GM19438 (cell line): ENCODE measurements around the gene AK5.

Experiments used
- ATAC-seq: cut with Tn5 transposase; IDR thresholded peaks from one replicate; pipeline ENCODE4 v1.9.1; 2021; ENCODE audit warnings: low read depth; ENCODE audit not compliant: unreplicated experiment

AK5 gene, protein sequence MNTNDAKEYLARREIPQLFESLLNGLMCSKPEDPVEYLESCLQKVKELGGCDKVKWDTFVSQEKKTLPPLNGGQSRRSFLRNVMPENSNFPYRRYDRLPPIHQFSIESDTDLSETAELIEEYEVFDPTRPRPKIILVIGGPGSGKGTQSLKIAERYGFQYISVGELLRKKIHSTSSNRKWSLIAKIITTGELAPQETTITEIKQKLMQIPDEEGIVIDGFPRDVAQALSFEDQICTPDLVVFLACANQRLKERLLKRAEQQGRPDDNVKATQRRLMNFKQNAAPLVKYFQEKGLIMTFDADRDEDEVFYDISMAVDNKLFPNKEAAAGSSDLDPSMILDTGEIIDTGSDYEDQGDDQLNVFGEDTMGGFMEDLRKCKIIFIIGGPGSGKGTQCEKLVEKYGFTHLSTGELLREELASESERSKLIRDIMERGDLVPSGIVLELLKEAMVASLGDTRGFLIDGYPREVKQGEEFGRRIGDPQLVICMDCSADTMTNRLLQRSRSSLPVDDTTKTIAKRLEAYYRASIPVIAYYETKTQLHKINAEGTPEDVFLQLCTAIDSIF

DNA sequence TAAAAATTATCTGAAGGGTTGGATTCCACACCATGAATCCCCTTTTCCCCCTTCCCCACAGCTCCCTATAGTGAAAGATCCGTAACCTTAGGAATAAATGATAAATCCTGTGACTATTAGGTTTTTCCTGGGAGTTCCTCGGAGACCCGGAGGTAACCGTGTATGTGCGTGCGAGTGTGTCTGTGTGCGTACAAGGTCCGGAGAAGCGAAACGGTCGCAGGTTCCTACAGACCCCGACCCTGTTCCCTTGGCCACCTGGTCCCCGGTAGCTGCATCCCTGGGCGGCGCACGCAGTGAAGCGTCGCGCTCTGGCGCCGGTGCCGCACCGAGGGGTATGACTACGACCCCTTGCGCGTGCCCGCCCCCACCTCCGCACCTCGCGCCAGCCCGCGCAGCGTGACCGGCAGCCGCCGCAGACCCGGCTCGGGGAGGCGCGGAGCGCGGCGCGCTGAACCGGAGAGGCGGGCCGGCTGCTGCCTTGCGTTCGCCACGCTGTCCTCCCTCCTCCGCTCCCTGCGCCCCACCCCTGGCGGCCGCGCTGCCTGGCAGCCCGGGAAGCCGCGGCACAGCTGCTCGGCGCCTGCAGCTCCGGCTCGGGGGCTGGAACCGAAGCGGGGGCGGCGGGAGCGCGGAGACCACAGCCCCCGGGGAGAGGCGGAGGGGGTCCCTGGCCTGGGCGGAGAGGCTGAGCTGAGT lies at the start of gene AK5:
Gene AK5, plus strand, starts transcription at position 529 of the 696 bp plus-strand sequence. CDS start 295 bp downstream, outside the sequence.
- ATAC-seq: peak; percentile 54

DNA sequence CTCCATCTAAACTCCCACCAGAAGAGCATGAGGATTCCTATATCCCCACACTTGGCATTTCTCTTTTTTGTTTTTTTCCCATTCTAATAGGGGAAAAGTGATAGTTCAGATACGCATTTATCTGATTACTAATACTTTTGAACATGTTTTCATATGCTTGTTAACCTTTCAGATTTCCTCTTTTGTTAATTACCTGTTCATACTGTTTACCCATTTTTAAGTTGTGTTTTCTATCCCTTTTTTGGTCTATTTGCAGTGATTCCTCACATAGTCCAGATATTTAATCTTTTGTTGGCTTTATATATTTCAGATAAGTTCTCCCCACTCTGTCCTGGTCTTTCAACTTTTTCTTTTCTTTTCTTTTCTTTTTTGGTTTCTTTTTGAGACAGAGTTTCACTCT lies 49.0 kb upstream of the AK5 start:
- no peak for ATAC-seq

DNA sequence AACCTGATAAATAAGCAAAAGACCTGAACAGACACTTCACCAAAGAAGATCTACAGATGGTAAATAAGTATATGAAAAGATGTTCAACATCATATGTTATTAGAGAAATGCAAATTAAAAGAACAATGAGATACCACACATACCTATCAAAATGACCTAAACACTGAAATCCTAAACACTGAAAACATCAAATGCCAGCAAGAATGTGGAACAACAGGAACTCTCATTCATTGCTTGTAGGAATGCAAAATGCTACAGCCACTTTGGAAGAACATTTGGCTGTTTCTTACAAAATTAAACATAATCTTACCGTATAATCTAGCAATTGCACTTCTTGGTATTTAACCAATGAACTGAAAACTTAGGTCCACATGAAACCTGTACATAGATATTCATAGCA lies 47.7 kb upstream of the AK5 start:
- no peak for ATAC-seq

DNA sequence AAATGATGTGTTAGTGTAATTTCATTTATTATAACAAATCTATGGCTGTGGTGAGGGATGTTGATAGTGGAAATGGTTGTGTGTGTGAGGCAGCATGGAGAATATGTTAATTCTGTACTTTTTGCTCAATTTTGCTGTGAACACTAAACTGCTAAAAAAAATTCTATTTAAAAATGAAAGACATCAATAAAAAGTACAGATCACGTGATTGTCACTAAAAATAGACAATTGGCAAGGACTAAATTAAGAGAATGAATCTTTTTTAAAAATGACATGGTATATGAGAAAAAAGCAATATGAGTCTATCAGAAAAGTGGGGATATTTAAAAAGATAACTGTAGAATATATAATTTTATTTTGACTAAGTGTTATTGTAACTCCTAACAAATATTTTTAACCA lies 46.9 kb upstream of the AK5 start:
- no peak for ATAC-seq

DNA sequence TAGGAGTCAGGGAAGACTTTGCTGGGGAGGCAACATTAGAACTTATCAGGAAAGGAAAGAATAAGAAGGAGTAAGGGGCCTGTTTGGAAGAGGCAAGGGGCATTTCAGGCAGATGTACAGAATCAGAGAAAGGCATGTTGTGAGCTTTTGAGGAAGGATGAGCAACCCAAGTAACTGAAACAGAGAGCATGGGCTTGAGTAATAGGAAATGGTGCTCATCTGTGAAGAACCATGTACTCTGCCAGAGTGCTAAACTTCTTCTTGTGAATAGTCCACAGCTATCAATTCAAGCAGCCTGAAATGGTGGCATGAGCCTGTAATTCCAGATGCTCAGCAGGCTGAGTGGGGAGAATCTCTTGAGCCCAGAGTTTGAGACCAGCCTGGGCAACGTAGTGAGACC lies 43.4 kb upstream of the AK5 start:
- no peak for ATAC-seq

DNA sequence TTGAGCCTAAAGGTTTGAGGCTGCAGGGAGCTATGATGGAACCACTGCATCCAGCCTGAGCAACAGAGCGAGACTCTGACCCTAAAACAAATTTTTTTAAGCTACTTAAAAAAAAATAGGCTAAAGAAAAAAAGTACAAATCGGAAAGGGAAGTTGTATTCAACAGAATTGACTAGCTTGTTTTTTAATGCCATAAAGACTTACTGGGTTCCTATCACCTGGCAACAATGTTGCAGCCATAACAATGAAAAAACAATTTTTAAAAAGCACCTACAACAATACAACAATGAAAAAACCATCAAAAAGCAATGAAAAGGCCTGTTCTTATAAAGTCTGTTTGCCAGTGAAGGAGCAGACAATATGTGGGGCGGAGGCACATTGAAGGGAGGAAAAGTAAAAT lies 42.5 kb upstream of the AK5 start:
- no peak for ATAC-seq

DNA sequence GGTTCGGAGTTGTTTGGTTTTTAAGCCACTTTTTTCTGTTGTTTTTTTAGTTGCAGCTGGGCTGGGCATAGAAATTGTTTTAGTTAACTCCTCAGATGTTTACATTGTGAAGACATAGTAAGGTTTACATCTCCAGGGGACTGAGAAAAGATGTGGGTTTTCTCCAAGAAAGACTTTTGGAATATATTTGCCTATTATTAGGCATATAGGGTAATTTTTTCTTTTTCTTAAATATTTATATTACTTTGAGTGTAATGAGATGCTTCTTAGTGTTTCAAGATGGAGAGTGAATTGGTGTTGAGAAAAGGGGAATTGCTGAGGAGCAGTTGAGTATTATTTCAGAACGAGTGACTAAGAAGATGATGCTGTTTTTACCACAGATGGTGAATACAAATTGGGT lies 36.0 kb upstream of the AK5 start:
- no peak for ATAC-seq

DNA sequence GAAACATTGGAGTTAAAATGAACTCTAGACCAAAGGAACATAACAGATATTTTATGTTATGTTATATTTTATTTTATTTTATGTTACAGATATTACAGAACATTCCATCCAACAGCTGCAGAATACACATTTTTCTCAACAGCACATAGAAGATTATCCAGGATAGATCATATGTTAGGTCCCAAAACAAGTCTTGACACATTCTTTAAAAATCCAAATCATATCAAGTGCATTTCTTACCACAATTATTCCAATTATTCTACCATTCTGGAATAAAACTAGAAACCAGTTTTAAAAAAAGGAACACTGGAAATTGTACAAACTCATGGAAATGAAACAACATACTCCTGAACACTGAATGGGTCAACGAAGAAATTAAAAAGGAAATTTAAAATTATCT lies 31.7 kb upstream of the AK5 start:
- no peak for ATAC-seq

DNA sequence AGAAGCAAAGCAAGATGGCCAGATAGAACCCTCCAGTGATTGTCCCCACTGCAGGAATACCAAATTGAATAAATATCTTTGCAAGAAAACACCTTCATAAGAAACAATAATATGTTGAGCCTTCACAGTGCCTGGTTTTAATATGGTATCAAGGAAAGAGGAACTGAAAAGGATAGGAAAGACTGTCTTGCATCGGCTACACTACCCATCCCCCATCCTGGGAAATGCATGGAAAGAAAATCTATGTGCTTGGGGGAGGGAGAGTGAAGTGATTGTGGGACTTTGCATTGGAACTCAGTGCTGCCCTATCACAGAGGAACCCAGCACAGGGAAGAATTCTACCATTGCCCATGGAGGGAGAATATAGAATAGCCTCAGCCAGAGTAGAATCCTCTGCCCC lies 28.6 kb upstream of the AK5 start:
- no peak for ATAC-seq

DNA sequence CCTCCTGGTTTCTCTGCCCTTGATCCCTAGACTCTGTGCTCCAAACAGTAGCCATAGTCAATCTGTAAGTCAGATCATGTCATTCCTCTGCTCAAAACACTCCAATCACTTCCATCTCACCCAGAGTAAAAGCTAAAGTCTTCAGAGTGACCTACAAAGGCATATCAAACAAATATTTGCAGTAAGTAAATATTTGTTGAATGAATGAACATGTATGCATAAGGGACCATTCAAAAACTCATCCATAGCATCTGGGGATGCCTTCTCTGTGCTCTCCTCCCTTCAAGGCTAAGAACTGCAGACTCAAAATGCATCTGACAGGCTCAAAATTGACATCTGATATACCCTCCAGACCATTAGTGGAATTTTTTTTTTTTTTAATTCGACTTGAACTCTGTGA lies 18.1 kb upstream of the AK5 start:
- ATAC-seq: no peak

DNA sequence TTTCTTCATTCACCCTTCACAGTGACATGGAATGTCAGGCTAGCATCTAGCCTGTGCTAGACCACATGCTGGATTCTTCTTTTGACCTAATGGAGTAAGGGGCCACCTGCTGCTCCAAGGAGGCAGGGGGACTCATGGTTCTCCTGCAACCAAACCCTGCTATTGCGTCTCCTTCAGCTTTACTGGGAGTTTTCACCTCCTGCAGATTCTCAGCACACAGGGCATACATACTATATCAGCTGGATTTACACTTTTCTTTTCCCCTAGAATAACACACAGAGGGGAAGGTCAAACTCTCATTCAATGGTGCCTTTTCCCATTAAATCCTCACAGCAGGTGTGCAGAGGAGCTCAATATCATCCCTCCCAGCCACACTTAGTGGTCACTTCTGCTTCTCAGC lies 16.6 kb upstream of the AK5 start:
- no peak for ATAC-seq

DNA sequence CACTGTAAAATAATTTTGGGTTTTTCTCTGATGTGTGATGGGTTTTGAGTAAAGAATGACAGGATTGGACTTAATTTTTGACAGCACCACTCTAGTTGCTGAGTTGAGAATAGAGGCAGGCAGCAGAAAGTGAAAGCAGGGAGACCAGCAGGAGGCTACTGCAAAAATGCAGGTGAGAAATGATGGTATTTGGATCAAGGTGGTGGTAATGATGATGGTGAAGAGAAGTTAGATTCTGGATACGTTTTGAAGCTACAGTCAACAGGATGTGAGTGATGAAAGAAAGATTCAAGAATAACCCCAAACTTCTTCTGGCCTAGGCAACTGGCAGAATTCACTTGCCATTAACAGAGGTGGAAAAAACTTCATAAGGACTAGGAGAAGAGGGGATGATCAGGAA lies 14.8 kb upstream of the AK5 start:
- no peak for ATAC-seq

DNA sequence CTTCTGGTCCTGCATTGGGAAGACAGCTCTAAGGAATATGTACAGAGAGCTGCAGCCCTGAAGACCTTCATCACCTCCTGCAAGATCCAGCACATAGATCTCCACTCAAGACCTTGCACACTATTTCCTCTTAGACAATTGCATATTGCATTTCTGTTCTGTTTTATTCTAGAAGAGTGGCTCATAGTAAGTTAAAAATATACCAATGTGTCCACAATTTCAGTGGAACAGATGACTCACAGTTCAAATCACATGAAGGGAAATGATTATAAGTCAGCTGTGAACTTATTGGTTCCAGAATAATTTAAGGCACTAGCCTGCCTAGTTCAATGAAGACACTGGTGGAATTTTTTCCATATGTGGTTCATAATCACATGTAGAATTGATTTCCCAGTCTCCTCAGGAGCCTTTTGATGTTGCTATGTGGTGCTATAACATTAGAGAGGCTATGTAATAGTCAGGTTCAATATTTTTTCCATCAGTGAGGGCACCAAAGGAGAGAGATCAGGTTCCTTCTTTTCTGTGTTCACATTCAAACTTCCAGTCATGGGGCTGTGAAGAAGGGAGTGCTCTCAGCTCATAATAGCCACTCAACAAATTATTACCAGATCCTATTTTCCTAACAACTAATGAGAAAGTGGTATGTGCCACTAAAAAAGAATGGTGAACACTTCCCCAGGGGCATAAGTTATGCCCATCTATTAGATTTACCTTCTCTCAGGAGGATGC lies 9.8 kb upstream of the AK5 start:
- no peak for ATAC-seq

DNA sequence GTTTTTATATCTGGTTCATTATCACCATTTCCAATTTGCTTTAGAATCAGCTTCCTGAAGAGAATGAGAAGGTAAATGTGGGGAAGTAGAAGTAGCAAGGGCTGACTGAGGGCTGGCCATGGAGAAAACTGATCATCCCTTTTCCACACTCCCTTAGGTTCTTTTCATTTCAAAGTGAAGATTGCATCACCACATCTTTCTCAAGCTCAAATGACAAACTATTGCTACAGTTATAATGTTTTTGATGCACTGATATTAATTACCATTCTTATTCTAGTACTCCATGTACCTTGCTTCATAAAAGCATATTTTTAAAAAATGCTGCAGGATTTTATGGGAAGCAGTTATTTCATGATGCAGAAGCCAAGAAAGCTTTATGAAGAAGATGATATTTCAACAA lies 7.9 kb upstream of the AK5 start:
- ATAC-seq: no peak

DNA sequence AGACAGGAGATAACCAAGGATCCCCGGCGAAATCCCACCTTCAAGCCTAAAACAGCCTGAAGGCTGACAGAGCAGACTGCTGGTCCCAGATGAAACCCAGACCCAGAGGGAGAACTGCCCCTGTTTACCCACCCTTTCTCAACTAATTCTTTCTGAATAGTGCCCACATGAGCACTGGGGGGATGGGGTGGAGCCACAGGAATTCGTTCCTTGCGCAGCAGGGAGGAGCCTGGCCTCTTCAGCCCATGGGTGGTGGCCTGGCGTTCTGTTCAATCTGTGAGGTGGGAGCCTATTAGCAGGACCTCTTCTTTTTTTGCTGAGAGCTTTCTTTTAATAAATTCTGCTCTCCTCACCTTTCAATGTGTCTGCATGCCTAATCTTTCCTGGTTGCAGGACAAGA lies 6.6 kb upstream of the AK5 start:
- ATAC-seq: no peak

DNA sequence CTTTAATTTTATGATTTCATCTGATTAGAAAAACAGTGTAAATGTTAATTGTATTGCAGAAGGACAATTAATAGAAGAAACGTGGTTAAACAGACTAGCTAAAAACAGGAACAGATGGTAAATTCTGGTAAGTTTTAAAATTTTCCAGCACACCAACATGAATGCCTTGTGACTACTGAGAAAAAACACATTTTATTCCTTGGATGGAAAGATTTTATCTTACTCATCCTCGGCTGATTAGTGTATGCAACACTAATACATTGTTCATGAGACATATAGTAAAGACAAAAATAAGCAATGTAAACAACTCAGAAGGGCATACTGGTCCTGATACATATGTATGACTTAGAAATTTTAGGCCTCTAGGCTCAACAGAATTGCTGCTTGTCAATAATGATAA lies 4.9 kb upstream of the AK5 start:
- no peak for ATAC-seq

DNA sequence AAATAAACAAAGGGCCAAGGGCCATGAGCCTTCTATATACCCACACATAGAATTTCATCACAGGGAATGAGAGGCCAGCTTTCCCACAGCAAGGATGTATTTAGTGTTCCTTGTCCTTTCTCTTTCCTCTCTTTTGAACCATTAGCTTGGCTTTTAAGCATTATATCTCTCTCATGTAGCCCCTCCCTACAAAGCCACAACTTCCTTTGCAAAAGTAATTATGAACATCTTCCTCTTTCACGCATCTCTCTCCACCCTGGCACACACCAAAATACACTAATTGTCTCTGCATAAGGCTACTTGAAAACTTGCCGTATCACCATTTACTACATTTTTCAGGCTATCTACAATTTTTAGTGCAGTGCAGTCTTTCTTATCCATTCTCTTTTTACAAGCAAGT lies 1.9 kb upstream of the AK5 start:
- no peak for ATAC-seq

DNA sequence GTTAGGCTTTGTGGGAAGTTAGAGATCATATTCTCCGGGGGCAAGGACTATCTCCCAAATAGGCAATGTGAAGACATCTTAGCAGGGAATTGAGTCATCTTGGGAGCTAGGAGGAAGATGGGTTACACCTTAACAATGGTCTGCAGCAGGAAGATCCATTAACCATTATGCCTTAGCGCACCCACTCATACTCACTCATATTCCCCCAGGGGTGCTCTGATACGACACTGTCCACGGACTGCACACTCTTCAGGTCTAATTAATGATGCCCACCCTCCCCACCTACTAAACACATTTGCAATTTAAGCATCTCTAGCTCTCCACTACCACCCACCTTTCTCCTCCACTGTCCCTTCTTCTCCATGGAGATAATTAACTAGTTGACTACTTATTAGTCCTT lies 857 bp upstream of the AK5 start:
- no peak for ATAC-seq

DNA sequence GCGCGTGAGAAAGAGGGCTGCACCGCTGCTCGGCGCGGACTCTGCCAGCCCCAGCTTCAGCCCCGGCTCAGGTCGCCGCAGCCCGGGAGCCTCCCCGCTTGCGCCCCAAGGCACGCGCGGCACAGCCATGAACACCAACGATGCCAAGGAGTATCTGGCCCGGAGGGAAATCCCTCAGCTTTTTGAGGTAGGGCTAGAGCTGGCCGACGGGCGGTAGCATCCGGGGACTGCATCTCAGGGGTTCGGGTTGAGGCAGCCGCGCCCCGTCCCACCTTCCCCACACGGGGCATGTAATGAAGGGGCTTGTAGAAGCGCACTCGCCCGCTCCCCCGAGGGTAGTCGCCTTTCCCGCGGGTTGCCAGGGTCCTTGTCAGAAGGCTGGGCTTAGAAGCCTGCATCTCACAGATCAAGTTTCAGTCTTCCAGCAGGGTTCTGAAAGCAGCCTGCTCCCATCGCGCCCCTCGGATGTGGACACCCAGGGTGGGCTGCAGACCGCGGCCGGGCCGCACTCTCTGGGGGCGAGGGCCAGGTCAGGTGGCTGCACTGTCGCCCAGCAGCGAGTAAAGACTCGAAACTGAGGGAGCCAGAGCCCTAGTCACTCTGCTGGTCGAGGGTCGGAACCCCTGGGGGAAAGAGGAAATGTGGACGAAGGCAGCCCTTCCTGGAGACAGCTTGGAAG lies 507 bp downstream of the AK5 start:
- ATAC-seq: peak; percentile 46

DNA sequence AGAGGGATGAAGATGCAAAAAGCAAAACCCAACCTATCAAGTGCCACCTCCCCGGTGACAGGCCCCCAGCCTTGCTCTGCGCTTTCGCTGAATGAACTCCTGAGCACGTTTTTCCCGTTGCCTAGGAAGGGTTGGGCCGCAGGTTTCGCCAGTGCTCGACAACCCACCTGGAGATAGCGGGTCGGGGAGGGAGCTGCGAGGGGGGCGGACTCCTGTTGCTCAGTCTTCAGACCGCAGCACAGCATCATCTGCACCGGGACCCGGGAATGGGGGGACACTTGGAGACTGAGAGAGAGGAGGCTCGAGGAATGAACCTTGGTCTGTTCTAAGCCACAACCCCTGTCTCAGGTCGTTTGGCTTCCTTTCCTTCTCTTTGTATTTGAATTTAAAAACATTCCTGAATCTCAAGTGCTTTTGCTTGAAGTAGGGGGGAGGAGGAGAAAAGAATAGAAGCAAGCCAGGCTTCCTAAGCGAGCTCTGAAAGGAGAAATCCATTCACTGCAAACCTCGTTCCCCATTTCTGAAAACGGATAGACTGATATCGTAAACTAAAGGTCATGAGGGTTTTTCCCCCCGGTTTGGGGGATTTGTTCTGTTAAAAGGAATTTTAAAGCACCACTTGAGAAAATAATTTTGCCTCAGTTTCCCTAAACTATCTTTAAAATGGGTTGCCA lies 1.2 kb downstream of the AK5 start:
- ATAC-seq: no peak
